HG03354 (cell line): Measurements from ENCODE around the gene ZPLD1.

Source experiments
- ATAC-seq: cut with Tn5 transposase; IDR thresholded peaks from one replicate; pipeline ENCODE4 v1.9.1; 2021; ENCODE audit warnings: mild to moderate bottlenecking; ENCODE audit not compliant: unreplicated experiment, poor library complexity, severe bottlenecking

Gene ZPLD1

GRCh38 chr3:102460579-102460978, 25.8 kb downstream of the ZPLD1 start:
- ATAC-seq, result no peak

- ATAC-seq, result no peak
These were observed 29.4 kb downstream of the ZPLD1 start for GRCh38 chr3:102464261-102464660.

- ATAC-seq, result no peak
These were observed 31.2 kb downstream of the ZPLD1 start for GRCh38 chr3:102466001-102466400.

GRCh38 chr3:102470066-102470465, 35.3 kb downstream of the ZPLD1 start:
- no peak for ATAC-seq

- ATAC-seq, result no peak
These were observed 36.2 kb downstream of the ZPLD1 start for GRCh38 chr3:102471001-102471400.

- ATAC-seq, result no peak
These were observed 36.7 kb downstream of the ZPLD1 start for GRCh38 chr3:102471491-102471890.

GRCh38 chr3:102473648-102474047, 38.8 kb downstream of the ZPLD1 start:
- no peak for ATAC-seq

- ATAC-seq, result no peak
These were observed 39.4 kb downstream of the ZPLD1 start for GRCh38 chr3:102474207-102474606.

GRCh38 chr3:102476198-102476597, 41.4 kb downstream of the ZPLD1 start:
- no peak for ATAC-seq

GRCh38 chr3:102478160-102478559, 43.3 kb downstream of the ZPLD1 start:
- no peak for ATAC-seq

GRCh38 chr3:102480139-102480538, 45.3 kb downstream of the ZPLD1 start:
- no peak for ATAC-seq

- ATAC-seq, result no peak
These were observed 46.2 kb downstream of the ZPLD1 start for GRCh38 chr3:102481050-102481449.

GRCh38 chr3:102483556-102483955, 48.7 kb downstream of the ZPLD1 start:
- no peak for ATAC-seq

GRCh38 chr3:102484363-102484762, 49.5 kb downstream of the ZPLD1 start:
- ATAC-seq, result no peak

- no peak for ATAC-seq
These were observed 50.9 kb downstream of the ZPLD1 start for GRCh38 chr3:102485701-102486100.

GRCh38 chr3:102488331-102488730, 53.5 kb downstream of the ZPLD1 start:
- ATAC-seq, result no peak

- no peak for ATAC-seq
These were observed 57.5 kb downstream of the ZPLD1 start for GRCh38 chr3:102492300-102492699.

GRCh38 chr3:102497571-102497970, 62.8 kb downstream of the ZPLD1 start:
- ATAC-seq, result no peak

- ATAC-seq, result no peak
These were observed 70.7 kb downstream of the ZPLD1 start for GRCh38 chr3:102505542-102505941.

GRCh38 chr3:102510663-102511062, 75.8 kb downstream of the ZPLD1 start:
- ATAC-seq, result no peak

- no peak for ATAC-seq
These were observed 76.4 kb downstream of the ZPLD1 start for GRCh38 chr3:102511168-102511567.

GRCh38 chr3:102511639-102512038, 76.8 kb downstream of the ZPLD1 start:
- no peak for ATAC-seq
